HEK293T (cell line): ENCODE data around the gene KAT7.

ENCODE experiments used
- ARNT ChIP-seq: fragments of 450-650 bp; IDR thresholded peaks from 2 replicates; pipeline ENCODE4 v1.6.1; 2017; ENCODE audit warnings: mild to moderate bottlenecking
- BHLHE40 ChIP-seq: fragments of 450-650 bp; IDR thresholded peaks from 2 replicates; pipeline ENCODE4 v1.6.1; 2016; ENCODE audit warnings: mild to moderate bottlenecking, moderate library complexity, borderline replicate concordance
- ELF4 ChIP-seq: fragments of 450-650 bp; IDR thresholded peaks from 2 replicates; pipeline ENCODE4 v1.6.1; 2017; ENCODE audit warnings: antibody characterized with exemption
- FOXA1 ChIP-seq: fragments of 450-650 bp; IDR thresholded peaks from 2 replicates; pipeline ENCODE4 v1.6.1; 2016; ENCODE audit warnings: mild to moderate bottlenecking
- FOXK2 ChIP-seq: fragments of 450-650 bp; IDR thresholded peaks from 2 replicates; pipeline ENCODE4 v1.6.1; 2016; ENCODE audit warnings: mild to moderate bottlenecking
- FOXM1 ChIP-seq: fragments of 450-650 bp; IDR thresholded peaks from 2 replicates; pipeline ENCODE4 v1.6.1; 2017; ENCODE audit warnings: mild to moderate bottlenecking, borderline replicate concordance
- L3MBTL2 ChIP-seq: fragments of 450-650 bp; conservative IDR thresholded peaks from 2 replicates; pipeline ENCODE4 v1.6.1; 2016; ENCODE audit warnings: mild to moderate bottlenecking
- LEF1 ChIP-seq: fragments of 450-650 bp; IDR thresholded peaks from 2 replicates; pipeline ENCODE4 v1.6.1; 2017; ENCODE audit warnings: mild to moderate bottlenecking, borderline replicate concordance
- NFRKB ChIP-seq: fragments of 450-650 bp; IDR thresholded peaks from 2 replicates; pipeline ENCODE4 v1.6.1; 2016; ENCODE audit warnings: mild to moderate bottlenecking, moderate library complexity
- SP1 ChIP-seq: fragments of 450-650 bp; IDR thresholded peaks from 2 replicates; pipeline ENCODE4 v1.6.1; 2017
- SUZ12 ChIP-seq: fragments of 450-650 bp; IDR thresholded peaks from 2 replicates; pipeline ENCODE4 v1.6.1; 2016; ENCODE audit warnings: mild to moderate bottlenecking
- TARDBP ChIP-seq: fragments of 450-650 bp; IDR thresholded peaks from 2 replicates; pipeline ENCODE4 v1.6.1; 2016
- ZNF384 ChIP-seq: fragments of 450-650 bp; IDR thresholded peaks from 2 replicates; pipeline ENCODE4 v1.6.1; 2016

GRCh38 chr17:49830605-49831004 lies 42.1 kb downstream of the KAT7 start:
- TF ChIP-seq L3MBTL2: no peak
- TF ChIP-seq ELF4: no peak
- TF ChIP-seq SP1: no peak
- TF ChIP-seq TARDBP: no peak
- TF ChIP-seq NFRKB: no peak
- no peak for TF ChIP-seq ZNF384
- no peak for TF ChIP-seq FOXK2
- TF ChIP-seq BHLHE40: no peak
- no peak for TF ChIP-seq FOXM1
- no peak for TF ChIP-seq FOXA1
- no peak for TF ChIP-seq SUZ12
- TF ChIP-seq LEF1: no peak
- TF ChIP-seq ARNT: no peak
